ENCODE measurements around the gene ATP11B.

Gene ATP11B

GRCh38 chr3:182910936-182911781, 117.9 kb downstream of the ATP11B start:
- no peak for DNase-seq (ENCODE audit: low spot score)

- no peak for DNase-seq (ENCODE audit: low spot score)
Measured at GRCh38 chr3:182911782-182912111, 118.4 kb downstream of the ATP11B start.

- DNase-seq (ENCODE audit: low spot score), result no peak
Measured at GRCh38 chr3:182912474-182912873, 119.2 kb downstream of the ATP11B start.

- no peak for DNase-seq (ENCODE audit: low spot score)
Measured at GRCh38 chr3:182913889-182914288, 120.6 kb downstream of the ATP11B start.

GRCh38 chr3:182914341-182914740, 121.0 kb downstream of the ATP11B start:
- no peak for DNase-seq (ENCODE audit: low spot score)

GRCh38 chr3:182917134-182917533, 123.8 kb downstream of the ATP11B start:
- DNase-seq (ENCODE audit: low spot score), result no peak

GRCh38 chr3:182919866-182920357, 126.6 kb downstream of the ATP11B start:
- no peak for DNase-seq (ENCODE audit: low spot score)

- DNase-seq (ENCODE audit: low spot score), result no peak
Measured at GRCh38 chr3:182920515-182921084, 127.3 kb downstream of the ATP11B start.

- no peak for DNase-seq (ENCODE audit: low spot score)
Measured at GRCh38 chr3:182921665-182922355, 128.5 kb downstream of the ATP11B start.

GRCh38 chr3:182925330-182925943, 132.1 kb downstream of the ATP11B start:
- no peak for DNase-seq (ENCODE audit: low spot score)

- DNase-seq (ENCODE audit: low spot score), result no peak
Measured at GRCh38 chr3:182925944-182926337, 132.6 kb downstream of the ATP11B start.

GRCh38 chr3:182935803-182936202, 142.5 kb downstream of the ATP11B start:
- DNase-seq (ENCODE audit: low spot score), result no peak

GRCh38 chr3:182936239-182936917, 143.1 kb downstream of the ATP11B start:
- no peak for DNase-seq (ENCODE audit: low spot score)

- DNase-seq (ENCODE audit: low spot score), result no peak
Measured at GRCh38 chr3:182936918-182937285, 143.6 kb downstream of the ATP11B start.

- no peak for DNase-seq (ENCODE audit: low spot score)
Measured at GRCh38 chr3:182937293-182938051, 144.2 kb downstream of the ATP11B start.

GRCh38 chr3:182940266-182940808, 147.0 kb downstream of the ATP11B start:
- DNase-seq (ENCODE audit: low spot score), result no peak

GRCh38 chr3:182941719-182942118, 148.4 kb downstream of the ATP11B start:
- no peak for DNase-seq (ENCODE audit: low spot score)

- no peak for DNase-seq (ENCODE audit: low spot score)
Measured at GRCh38 chr3:182947888-182948287, 154.6 kb downstream of the ATP11B start.

GRCh38 chr3:182948305-182948704, 155.0 kb downstream of the ATP11B start:
- DNase-seq (ENCODE audit: low spot score), result no peak

GRCh38 chr3:182949688-182950087, 156.4 kb downstream of the ATP11B start:
- no peak for DNase-seq (ENCODE audit: low spot score)
